ENCODE measurements around the gene ZNF740. TPM values are rescaled to one million over a fixed set of nuclear protein-coding genes. Genes with fewer than 3 reads are reported as not detected.

The ZNF740 gene
- total RNA-seq, 1 donor from 2014 or later = 47.6 TPM

- Mint-ChIP-seq H3K27me3 (ENCODE audit: unreplicated experiment) (peaks cover 22% of the 10 kb centered on the region), H3K4me3 (ENCODE audit: unreplicated experiment) (no peak overlapping the region), H3K27ac (ENCODE audit: unreplicated experiment) (no peak overlapping the region), H3K9me3 (ENCODE audit: unreplicated experiment) (no peaks in the 10 kb centered on the region), H3K36me3 (ENCODE audit: low read depth, unreplicated experiment) (no peaks in the 10 kb centered on the region), H3K4me1 (ENCODE audit: unreplicated experiment) (peaks cover 8% of the 10 kb centered on the region)
- DNase-seq (ENCODE audit: low spot score) = no peak
- TF ChIP-seq CTCF (IDR thresholded peaks at IDR 0.05; ENCODE audit: unreplicated experiment) = no peak
These were observed 13.6 kb downstream of the ZNF740 start for GRCh38 chr12:53193985-53194716.

GRCh38 chr12:53194973-53195372, 14.5 kb downstream of the ZNF740 start:
- peaks cover 9% of the 10 kb centered on the region for H3K4me1 Mint-ChIP-seq (ENCODE audit: unreplicated experiment)
- no peak for DNase-seq (ENCODE audit: low spot score)
- no peaks in the 10 kb centered on the region for H3K9me3 Mint-ChIP-seq (ENCODE audit: unreplicated experiment)
- H3K36me3 Mint-ChIP-seq (ENCODE audit: low read depth, unreplicated experiment) = no peaks in the 10 kb centered on the region
- no peak overlapping the region for H3K27ac Mint-ChIP-seq (ENCODE audit: unreplicated experiment)
- peaks cover 25% of the 10 kb centered on the region for H3K27me3 Mint-ChIP-seq (ENCODE audit: unreplicated experiment)
- no peak overlapping the region for H3K4me3 Mint-ChIP-seq (ENCODE audit: unreplicated experiment)
- no peak for TF ChIP-seq CTCF (IDR thresholded peaks at IDR 0.05; ENCODE audit: unreplicated experiment)

GRCh38 chr12:53195516-53196420, 15.2 kb downstream of the ZNF740 start:
- H3K9me3 Mint-ChIP-seq (ENCODE audit: unreplicated experiment) = no peaks in the 10 kb centered on the region
- no peak overlapping the region for H3K27ac Mint-ChIP-seq (ENCODE audit: unreplicated experiment)
- no peak for TF ChIP-seq CTCF (IDR thresholded peaks at IDR 0.05; ENCODE audit: unreplicated experiment)
- H3K27me3 Mint-ChIP-seq (ENCODE audit: unreplicated experiment) = peaks cover 25% of the 10 kb centered on the region
- peak overlapping the region; percentile 14 for H3K4me3 Mint-ChIP-seq (ENCODE audit: unreplicated experiment)
- no peaks in the 10 kb centered on the region for H3K36me3 Mint-ChIP-seq (ENCODE audit: low read depth, unreplicated experiment)
- peaks cover 9% of the 10 kb centered on the region for H3K4me1 Mint-ChIP-seq (ENCODE audit: unreplicated experiment)
- DNase-seq (ENCODE audit: low spot score) = no peak

GRCh38 chr12:53196486-53196885, 16.0 kb downstream of the ZNF740 start:
- DNase-seq (ENCODE audit: low spot score) = no peak
- no peak for TF ChIP-seq CTCF (IDR thresholded peaks at IDR 0.05; ENCODE audit: unreplicated experiment)
- H3K4me3 Mint-ChIP-seq (ENCODE audit: unreplicated experiment) = no peak overlapping the region
- peaks cover 28% of the 10 kb centered on the region for H3K27me3 Mint-ChIP-seq (ENCODE audit: unreplicated experiment)
- H3K4me1 Mint-ChIP-seq (ENCODE audit: unreplicated experiment) = peaks cover 13% of the 10 kb centered on the region
- no peaks in the 10 kb centered on the region for H3K36me3 Mint-ChIP-seq (ENCODE audit: low read depth, unreplicated experiment)
- H3K9me3 Mint-ChIP-seq (ENCODE audit: unreplicated experiment) = no peaks in the 10 kb centered on the region
- H3K27ac Mint-ChIP-seq (ENCODE audit: unreplicated experiment) = no peak overlapping the region
